H1 (cell line): ENCODE data around the gene BCL2L1. TPM values are rescaled to one million over a fixed set of nuclear protein-coding genes. Genes with fewer than 3 reads are reported as not detected.

Experiments used
- MAFK ChIP-seq: IDR thresholded peaks from 2 replicates; pipeline ENCODE4 v1.6.1; 2012; ENCODE audit warnings: low read depth, mild to moderate bottlenecking, improper control_type of control experiment, low read length
- POLR2AphosphoS5 ChIP-seq: IDR thresholded peaks from 2 replicates; pipeline ENCODE4 v1.6.1; 2011; ENCODE audit warnings: low read depth, low read length
- YY1 ChIP-seq: IDR thresholded peaks from 2 replicates; pipeline ENCODE4 v1.6.1; 2011; ENCODE audit warnings: low read depth, mild to moderate bottlenecking, low read length
- ZNF274 ChIP-seq: IDR thresholded peaks from 2 replicates; pipeline ENCODE4 v1.7.0; 2012; ENCODE audit warnings: low read length, borderline replicate concordance; ENCODE audit errors: extremely low read depth
- polyA plus RNA-seq, 7 experiments: library from polyadenylated mRNA; depleted of rRNA in 3 of 7; stranded (reverse) in 5 of 7; unstranded in 2 of 7; fragments of >200 nt in 5 of 7; fragments of 200-250 nt in 2 of 7; gene quantifications; 1 replicate in 5 of 7; 2 replicates in 1 of 7; 4 replicates in 1 of 7; pipeline versions ENCODE4 v1.2.1 to v1.2.3, GENCODE V29; 2011 to 2013; ENCODE audit warnings: missing spikeins in 2 of 7, mixed read lengths in 2 of 7
- total RNA-seq: library from RNA; stranded (reverse); fragmentation: NEBNext Ultra II Directional; extraction: Animal tissue kit (Norgen Biotek cat#: 25700); gene quantifications from 2 replicates; pipeline ENCODE4 v1.2.1, GENCODE V29; 2021
- TF ChIP-seq, protein P1 (sequence below): IDR thresholded peaks from 2 replicates; pipeline ENCODE4 v1.6.1; 2012; ENCODE audit warnings: low read length, inconsistent platforms

BCL2L1 gene
- total and polyA plus RNA-seq, 2 of the 8 experiments (the other 6 are each of a cell fraction or from before 2014, with no cell fraction given): 64.9 to 66.1 TPM

GRCh38 chr20:31731321-31731717, 8.7 kb upstream of the BCL2L1 start (continued):
- TF ChIP-seq, protein P1, sequence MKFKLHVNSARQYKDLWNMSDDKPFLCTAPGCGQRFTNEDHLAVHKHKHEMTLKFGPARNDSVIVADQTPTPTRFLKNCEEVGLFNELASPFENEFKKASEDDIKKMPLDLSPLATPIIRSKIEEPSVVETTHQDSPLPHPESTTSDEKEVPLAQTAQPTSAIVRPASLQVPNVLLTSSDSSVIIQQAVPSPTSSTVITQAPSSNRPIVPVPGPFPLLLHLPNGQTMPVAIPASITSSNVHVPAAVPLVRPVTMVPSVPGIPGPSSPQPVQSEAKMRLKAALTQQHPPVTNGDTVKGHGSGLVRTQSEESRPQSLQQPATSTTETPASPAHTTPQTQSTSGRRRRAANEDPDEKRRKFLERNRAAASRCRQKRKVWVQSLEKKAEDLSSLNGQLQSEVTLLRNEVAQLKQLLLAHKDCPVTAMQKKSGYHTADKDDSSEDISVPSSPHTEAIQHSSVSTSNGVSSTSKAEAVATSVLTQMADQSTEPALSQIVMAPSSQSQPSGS: no peak
- TF ChIP-seq MAFK (no peak), ZNF274 (no peak), YY1 (no peak), POLR2AphosphoS5 (no peak)
- TF ChIP-seq, all 59 proteins: peak for 0
